Nephron (organoid): ENCODE measurements around the gene PLBD2.

Experiments
- H3K27ac Mint-ChIP-seq, 3 experiments: 2 replicates each; pipeline ENCODE4 v1.8.0; 2020; ENCODE audit warnings: mixed read lengths in 3 of 3, mild to moderate bottlenecking in 2 of 3, moderate library complexity in 1 of 3
- H3K27me3 Mint-ChIP-seq: 2 replicates; pipeline ENCODE4 v1.8.0; 2021; ENCODE audit warnings: low read depth, mild to moderate bottlenecking, moderate library complexity, mixed read lengths
- H3K36me3 Mint-ChIP-seq: 2 replicates; pipeline ENCODE4 v1.8.0; 2020; ENCODE audit warnings: low read depth, mixed read lengths
- H3K4me1 Mint-ChIP-seq: 2 replicates; pipeline ENCODE4 v1.8.0; 2020; ENCODE audit warnings: mixed read lengths
- H3K4me3 Mint-ChIP-seq, 3 experiments: 2 replicates each; pipeline ENCODE4 v1.8.0; 2020; ENCODE audit warnings: mild to moderate bottlenecking in 3 of 3, mixed read lengths in 3 of 3, moderate library complexity in 2 of 3
- H3K9me3 Mint-ChIP-seq: 2 replicates; pipeline ENCODE4 v1.8.0; 2020; ENCODE audit warnings: mixed read lengths
- CTCF ChIP-seq, 3 experiments: fragments of 200-600 bp; sonication (generic); IDR thresholded peaks; one replicate each; pipeline ENCODE4 v1.5.0; 2021; ENCODE audit warnings: antibody characterized with exemption in 3 of 3; ENCODE audit not compliant: unreplicated experiment in 3 of 3

Gene PLBD2

GRCh38 chr12:113396828-113397496 lies 38.6 kb downstream of the PLBD2 start:
- Mint-ChIP-seq H3K27ac (no peak overlapping the region), H3K27me3 (peaks cover 28% of the 10 kb centered on the region), H3K4me1 (no peaks in the 10 kb centered on the region), H3K9me3 (no peaks in the 10 kb centered on the region), H3K4me3 (no peak overlapping the region), H3K36me3 (no peaks in the 10 kb centered on the region)
- TF ChIP-seq CTCF (IDR thresholded peaks at IDR 0.05; ENCODE audit: unreplicated experiment in 3 of 3), result no peak

- no peaks in the 10 kb centered on the region for H3K36me3 Mint-ChIP-seq
- H3K9me3 Mint-ChIP-seq, result no peaks in the 10 kb centered on the region
- H3K27ac Mint-ChIP-seq, result no peak overlapping the region
- TF ChIP-seq CTCF (IDR thresholded peaks at IDR 0.05; ENCODE audit: unreplicated experiment in 3 of 3), result no peak
- H3K4me3 Mint-ChIP-seq, result no peak overlapping the region
- no peaks in the 10 kb centered on the region for H3K4me1 Mint-ChIP-seq
- peaks cover 28% of the 10 kb centered on the region for H3K27me3 Mint-ChIP-seq
These were observed 39.3 kb downstream of the PLBD2 start for GRCh38 chr12:113397497-113398197.

DNA sequence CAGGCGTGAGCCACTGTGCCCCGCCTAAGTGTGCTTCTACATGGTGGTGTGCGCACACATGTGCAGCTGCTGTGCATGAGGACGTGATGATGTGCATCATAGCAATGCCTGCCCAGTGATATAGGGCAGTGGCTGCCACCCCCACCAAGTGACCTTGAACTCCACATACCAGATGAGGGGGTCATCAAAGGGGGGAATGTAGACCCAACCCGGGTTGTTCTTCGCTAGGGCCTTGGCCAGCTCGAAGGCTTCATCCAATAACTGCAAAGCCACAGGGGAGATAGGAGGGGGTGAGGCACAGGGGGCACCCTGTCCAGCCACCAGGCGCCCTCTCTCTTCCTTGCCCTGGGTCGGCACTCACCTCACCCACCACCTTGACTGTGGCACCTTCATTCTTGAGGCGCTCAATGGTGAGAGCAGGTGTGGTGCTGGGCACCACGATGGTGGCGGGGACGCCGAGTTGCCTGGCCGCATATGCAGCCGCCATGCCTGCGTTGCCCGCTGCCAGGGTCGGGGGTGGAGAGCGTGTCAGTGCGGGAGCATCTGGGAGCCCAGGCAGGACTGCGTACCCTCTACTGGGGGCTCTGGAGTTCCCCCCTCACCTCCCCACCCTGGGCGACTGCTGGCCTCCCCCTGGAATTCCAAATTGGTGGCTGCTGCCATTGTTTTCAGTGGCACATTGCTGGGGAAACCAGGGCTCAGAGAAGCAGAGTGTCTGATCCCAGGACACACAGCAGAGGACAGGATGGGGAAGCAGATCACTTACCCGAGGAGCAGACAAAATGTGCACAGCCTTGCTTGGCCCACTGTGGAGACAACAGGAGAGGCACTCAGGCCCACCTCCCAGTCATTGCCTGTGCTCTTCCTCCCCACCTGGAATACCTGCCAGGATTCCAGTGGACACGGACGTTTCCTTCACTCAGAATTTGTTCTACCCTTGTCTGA lies 40.2 kb downstream of the PLBD2 start:
- no peaks in the 10 kb centered on the region for H3K4me1 Mint-ChIP-seq
- no peaks in the 10 kb centered on the region for H3K36me3 Mint-ChIP-seq
- H3K4me3 Mint-ChIP-seq, result no peak overlapping the region
- H3K27ac Mint-ChIP-seq, result no peak overlapping the region
- peaks cover 24% of the 10 kb centered on the region for H3K27me3 Mint-ChIP-seq
- TF ChIP-seq CTCF (IDR thresholded peaks at IDR 0.05; ENCODE audit: unreplicated experiment in 3 of 3), result no peak
- H3K9me3 Mint-ChIP-seq, result no peaks in the 10 kb centered on the region

- Mint-ChIP-seq H3K4me1 (peaks cover 7% of the 10 kb centered on the region), H3K9me3 (no peaks in the 10 kb centered on the region), H3K4me3 (no peak overlapping the region), H3K36me3 (no peaks in the 10 kb centered on the region), H3K27me3 (peaks cover 28% of the 10 kb centered on the region), H3K27ac (no peak overlapping the region)
- TF ChIP-seq CTCF (IDR thresholded peaks at IDR 0.05; ENCODE audit: unreplicated experiment in 3 of 3), result no peak
These were observed 41.1 kb downstream of the PLBD2 start for GRCh38 chr12:113399490-113399889.

DNA sequence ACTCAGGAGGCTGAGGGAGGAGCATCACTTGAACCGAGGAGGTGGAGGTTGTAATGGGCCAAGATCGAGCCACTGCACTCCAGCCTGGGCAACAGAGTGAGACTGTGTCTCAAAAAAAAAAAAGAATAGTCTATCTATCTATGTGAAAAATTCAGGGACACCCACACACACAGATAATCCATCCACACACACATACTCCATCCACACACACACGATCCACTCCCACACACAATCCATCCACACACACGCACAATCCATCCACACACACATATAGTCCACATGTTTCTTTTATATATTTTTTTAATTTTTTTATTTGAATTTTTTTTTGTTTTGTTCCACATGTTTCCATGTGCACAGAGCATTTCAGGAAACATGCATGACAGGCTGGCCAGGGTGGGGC lies 42.0 kb downstream of the PLBD2 start:
- Mint-ChIP-seq H3K36me3 (no peaks in the 10 kb centered on the region), H3K9me3 (no peaks in the 10 kb centered on the region), H3K27me3 (peaks cover 20% of the 10 kb centered on the region), H3K4me1 (peaks cover 7% of the 10 kb centered on the region), H3K4me3 (no peak overlapping the region), H3K27ac (no peak overlapping the region)
- TF ChIP-seq CTCF (IDR thresholded peaks at IDR 0.05; ENCODE audit: unreplicated experiment in 3 of 3), result no peak
